Lung (tissue), 12 donors: Measurements from ENCODE around the gene RBP3. TPM values are rescaled to one million over a fixed set of nuclear protein-coding genes. Genes with fewer than 3 reads are reported as not detected.

Experiments
- ATAC-seq: fragments of 200-7000 bp; cut with Tn5 transposase; one replicate; pipeline ENCODE4 v1.9.1; 2020; ENCODE audit warnings: moderate number of reproducible peaks; ENCODE audit not compliant: insufficient read depth, low FRiP score
- DNase-seq, 3 donors: peaks; one replicate each; pipeline ENCODE4 v3.0.0-alpha.2; 2013 to 2017
- H3K27ac ChIP-seq, 2 donors: one replicate each; pipeline ENCODE4 v1.5.1; 2013; ENCODE audit warnings: mild to moderate bottlenecking in 2 of 2, moderate library complexity in 2 of 2, control low read depth in 1 of 2, inconsistent platforms in 1 of 2, low read depth in 1 of 2, low read length in 1 of 2
- H3K27me3 ChIP-seq, 3 donors: one replicate each; pipeline ENCODE4 v1.5.1; 2013; ENCODE audit warnings: low read length in 2 of 3; ENCODE audit not compliant: control insufficient read depth in 3 of 3, insufficient read depth in 3 of 3
- H3K36me3 ChIP-seq, 4 donors: one replicate each; pipeline ENCODE4 v1.5.1; 2013; ENCODE audit warnings: low read length in 4 of 4, mild to moderate bottlenecking in 1 of 4, moderate library complexity in 1 of 4; ENCODE audit not compliant: control insufficient read depth in 4 of 4, insufficient read depth in 4 of 4
- H3K4me1 ChIP-seq, 5 donors: one replicate each; pipeline ENCODE4 v1.5.1; 2013; ENCODE audit warnings: low read length in 5 of 5, mild to moderate bottlenecking in 2 of 5, moderate library complexity in 1 of 5; ENCODE audit not compliant: control insufficient read depth in 5 of 5, insufficient read depth in 5 of 5
- H3K4me3 ChIP-seq: one replicate; pipeline ENCODE4 v1.5.1; 2013; ENCODE audit warnings: mild to moderate bottlenecking, control low read depth, moderate library complexity
- H3K9ac ChIP-seq, 2 donors: one replicate each; pipeline ENCODE4 v1.5.1; 2013; ENCODE audit warnings: low read length in 2 of 2, control low read depth in 1 of 2; ENCODE audit not compliant: insufficient read depth in 1 of 2
- H3K9me3 ChIP-seq, 4 donors: one replicate each; pipeline ENCODE4 v1.5.1; 2013; ENCODE audit warnings: low read length in 3 of 4, mild to moderate bottlenecking in 1 of 4, moderate library complexity in 1 of 4; ENCODE audit not compliant: control insufficient read depth in 4 of 4, insufficient read depth in 3 of 4
- CTCF ChIP-seq: IDR thresholded peaks from 2 replicates; pipeline ENCODE4 v1.5.1; 2012; ENCODE audit warnings: mild to moderate bottlenecking; ENCODE audit errors: control extremely low read depth, extremely low read depth
- WGBS, 2 donors: extraction: QIAGEN DNeasy Blood & Tissue Kit; methylation state at CpG; one replicate each; pipeline ENCODE4 v1.1.7; 2013; 5-methylcytosine and 5-hydroxymethylcytosine counted together
- polyA plus RNA-seq, 2 donors: library from polyadenylated mRNA; stranded (reverse); fragments of 200-250 nt; gene quantifications; one replicate each; pipeline ENCODE4 v1.2.1, GENCODE V29; 2013
- total RNA-seq, 2 donors: library from RNA; depleted of rRNA in 1 of 2; stranded (reverse); fragments of >200 nt in 1 of 2; gene quantifications; one replicate each; pipeline ENCODE4 v1.2.1, GENCODE V29; 2014 to 2021
- donor health status: control.
- donor health status: control.
- donor health status: Bipolar disorder and iron deficiency.
- donor health status: healthy.
- donor health status: DM: yes; HTN: yes; CAD: no.

The RBP3 gene
- total and polyA plus RNA-seq, 4 donors = 0.01 TPM; not detected in 3

GRCh38 chr10:47307381-47307780, 40.8 kb upstream of the RBP3 start:
- Histone ChIP-seq H3K4me3 (no peak overlapping the region), H3K9ac (no peak overlapping the region), H3K27ac (no peak overlapping the region), H3K36me3 (peaks cover 0 to 44% (median 20%) of the 10 kb centered on the region in 4 donors), H3K27me3 (no peaks in the 10 kb centered on the region), H3K9me3 (no peaks in the 10 kb centered on the region), H3K4me1 (peaks cover 0 to 91% (median 32%) of the 10 kb centered on the region in 5 donors)
- ATAC-seq = no peak
- no peak for DNase-seq
- 80 to 94% methylated on average over 3 of the region's 3 CpGs for WGBS, 2 donors
- no peak for TF ChIP-seq CTCF

GRCh38 chr10:47308775-47309174, 39.4 kb upstream of the RBP3 start:
- H3K9me3 ChIP-seq = no peaks in the 10 kb centered on the region
- H3K27ac ChIP-seq = no peak overlapping the region
- H3K36me3 ChIP-seq = peaks cover 0 to 42% (median 17%) of the 10 kb centered on the region in 4 donors
- ATAC-seq = no peak
- no peaks in the 10 kb centered on the region for H3K27me3 ChIP-seq
- H3K4me3 ChIP-seq = no peak overlapping the region
- DNase-seq = peak in 1 of 3 donors; percentile 28
- peaks cover 0 to 77% (median 25%) of the 10 kb centered on the region in 5 donors for H3K4me1 ChIP-seq
- 65 to 82% methylated on average over 9 of the region's 9 CpGs for WGBS, 2 donors
- no peak overlapping the region for H3K9ac ChIP-seq
- TF ChIP-seq CTCF = no peak

DNA sequence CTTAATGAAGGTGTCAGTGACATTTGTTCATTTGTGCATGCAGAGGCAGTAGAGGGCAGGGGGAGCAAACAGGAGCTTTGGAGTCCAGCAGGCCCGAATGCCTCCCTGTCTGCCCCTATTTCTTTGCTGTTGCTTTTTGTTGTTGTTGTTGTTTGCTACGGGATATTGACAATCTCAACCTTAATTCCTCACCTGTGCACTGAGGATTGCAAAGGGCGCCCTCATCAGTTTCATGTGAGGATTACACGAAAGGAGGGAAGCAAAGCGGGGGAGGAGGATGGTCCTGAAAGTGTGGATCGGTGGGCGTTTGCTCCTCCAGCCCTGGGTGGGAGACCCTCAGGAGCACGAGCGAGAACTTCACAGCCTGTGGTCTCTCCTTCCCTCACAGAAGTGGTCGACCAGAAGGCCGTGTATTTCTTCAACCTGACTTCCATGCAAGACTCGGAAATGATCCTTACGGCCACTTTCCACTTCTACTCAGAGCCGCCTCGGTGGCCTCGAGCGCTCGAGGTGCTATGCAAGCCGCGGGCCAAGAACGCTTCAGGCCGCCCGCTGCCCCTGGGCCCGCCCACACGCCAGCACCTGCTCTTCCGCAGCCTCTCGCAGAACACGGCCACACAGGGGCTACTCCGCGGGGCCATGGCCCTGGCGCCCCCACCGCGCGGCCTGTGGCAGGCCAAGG, 38.6 kb upstream of the RBP3 start:
- no peaks in the 10 kb centered on the region for H3K27me3 ChIP-seq
- whole genome bisulfite sequencing, 2 donors = 86 to 89% methylated on average over 34 of the region's 34 CpGs
- no peaks in the 10 kb centered on the region for H3K9me3 ChIP-seq
- DNase-seq (no peak), ATAC-seq (no peak)
- H3K36me3 ChIP-seq = peaks cover 0 to 42% (median 19%) of the 10 kb centered on the region in 4 donors
- H3K9ac ChIP-seq = no peak overlapping the region
- H3K4me1 ChIP-seq = peaks cover 0 to 69% (median 25%) of the 10 kb centered on the region in 5 donors
- H3K4me3 ChIP-seq = no peak overlapping the region
- H3K27ac ChIP-seq = no peak overlapping the region
- TF ChIP-seq CTCF = no peak
